ENCODE data around the gene PLEKHH1. TPM values are rescaled to one million over a fixed set of nuclear protein-coding genes. Genes with fewer than 3 reads are reported as not detected.

The PLEKHH1 gene
- total and polyA plus RNA-seq, 2 of the 8 experiments (the other 6 are each of a cell fraction or from before 2014, with no cell fraction given), result 28.3 to 33.3 TPM

- TF ChIP-seq GABPA (IDR thresholded peaks at IDR 0.05; ENCODE audit: borderline replicate concordance, insufficient read depth, low read length), result no peak
- no peak for TF ChIP-seq SRF (IDR thresholded peaks at IDR 0.05; ENCODE audit: low read depth, low read length)
- TF ChIP-seq E2F6 (IDR thresholded peaks at IDR 0.05), result no peak
- no peak for TF ChIP-seq POU5F1 (IDR thresholded peaks at IDR 0.05; ENCODE audit: low read depth, low read length)
- no peak for TF ChIP-seq CEBPB (IDR thresholded peaks at IDR 0.05; ENCODE audit: low read depth, low read length)
- no peak for TF ChIP-seq CHD1 (IDR thresholded peaks at IDR 0.05; ENCODE audit: low read depth, low read length)
- peak; percentile 87 for TF ChIP-seq CTBP2 (IDR thresholded peaks at IDR 0.05; ENCODE audit: borderline replicate concordance, insufficient read depth, insufficient read length, low read length)
- peak; percentile 94 for TF ChIP-seq KDM4A (IDR thresholded peaks at IDR 0.05; ENCODE audit: low read depth, low read length, severe bottlenecking)
- TF ChIP-seq NRF1 (IDR thresholded peaks at IDR 0.05; ENCODE audit: low read depth, low read length), result no peak
- no peak for TF ChIP-seq NANOG (IDR thresholded peaks at IDR 0.05; ENCODE audit: insufficient read depth, low read depth, low read length, poor library complexity, severe bottlenecking)
- TF ChIP-seq TAF7 (optimal IDR thresholded peaks at IDR 0.05; ENCODE audit: borderline replicate concordance, low read depth, low read length), result peak; percentile 29
- TF ChIP-seq RAD21 (IDR thresholded peaks at IDR 0.05 in 1 of 2, conservative IDR thresholded peaks at IDR 0.05 in 1 of 2; ENCODE audit: low read depth in 2 of 2, low read length in 2 of 2), result no peak
- no peak for TF ChIP-seq KDM1A (IDR thresholded peaks at IDR 0.05; ENCODE audit: borderline replicate concordance, low read length)
- no peak for TF ChIP-seq SIX5 (IDR thresholded peaks at IDR 0.05; ENCODE audit: low read depth, low read length)
- peak; percentile 94 for TF ChIP-seq ATF2 (IDR thresholded peaks at IDR 0.05; ENCODE audit: low read length)
- no peak for TF ChIP-seq KDM5A (IDR thresholded peaks at IDR 0.05; ENCODE audit: low read length)
- TF ChIP-seq HDAC2 (IDR thresholded peaks at IDR 0.05; ENCODE audit: borderline replicate concordance in 1 of 2, low read depth in 2 of 2, low read length in 2 of 2), result no peak
- TF ChIP-seq CHD2 (IDR thresholded peaks at IDR 0.05; ENCODE audit: low read length), result no peak
Observed at GRCh38 chr14:67619446-67620216, 86.5 kb downstream of the PLEKHH1 start, which contains the start of gene ARG2 (continued).
